ENCODE measurements around the gene CHCHD6. TPM values are rescaled to one million over a fixed set of nuclear protein-coding genes. Genes with fewer than 3 reads are reported as not detected.
A peak's percentile ranks its signal among the peaks of the same experiment; 100 is the strongest.

CHCHD6 gene
- total RNA-seq, 1 donor from 2014 or later = 17.1 TPM

GRCh38 chr3:126982471-126983175 lies 278.6 kb downstream of the CHCHD6 start, which contains the start of gene PLXNA1:
Gene PLXNA1, plus strand, starts transcription at chr3:126983115. Its CDS starts 5,479 bp downstream, at chr3:126988594.
- no peaks in the 10 kb centered on the region for H3K27me3 Mint-ChIP-seq (ENCODE audit: low read depth)
- peaks cover 36% of the 10 kb centered on the region for H3K4me1 Mint-ChIP-seq (ENCODE audit: low read depth)
- DNase-seq (ENCODE audit: low spot score) = no peak
- no peaks in the 10 kb centered on the region for H3K9me3 Mint-ChIP-seq (ENCODE audit: low read depth)
- peak; percentile 97 for TF ChIP-seq CTCF (IDR thresholded peaks at IDR 0.05)
- peak within 1 kb of the TSS; percentile 17 for H3K27ac Mint-ChIP-seq (ENCODE audit: unreplicated experiment)
- peak within 1 kb of the TSS; percentile 73 for H3K4me3 Mint-ChIP-seq (ENCODE audit: unreplicated experiment)
- no peaks in the 10 kb centered on the region for H3K36me3 Mint-ChIP-seq (ENCODE audit: low read depth)

- DNase-seq (ENCODE audit: low spot score) = no peak
- H3K27me3 Mint-ChIP-seq (ENCODE audit: low read depth) = no peaks in the 10 kb centered on the region
- peaks cover 36% of the 10 kb centered on the region for H3K4me1 Mint-ChIP-seq (ENCODE audit: low read depth)
- no peaks in the 10 kb centered on the region for H3K9me3 Mint-ChIP-seq (ENCODE audit: low read depth)
- H3K4me3 Mint-ChIP-seq (ENCODE audit: unreplicated experiment) = no peak overlapping the region
- TF ChIP-seq CTCF (IDR thresholded peaks at IDR 0.05) = no peak
- H3K27ac Mint-ChIP-seq (ENCODE audit: unreplicated experiment) = no peak overlapping the region
- H3K36me3 Mint-ChIP-seq (ENCODE audit: low read depth) = no peaks in the 10 kb centered on the region
Observed at GRCh38 chr3:126983276-126983652, 279.2 kb downstream of the CHCHD6 start.

DNA sequence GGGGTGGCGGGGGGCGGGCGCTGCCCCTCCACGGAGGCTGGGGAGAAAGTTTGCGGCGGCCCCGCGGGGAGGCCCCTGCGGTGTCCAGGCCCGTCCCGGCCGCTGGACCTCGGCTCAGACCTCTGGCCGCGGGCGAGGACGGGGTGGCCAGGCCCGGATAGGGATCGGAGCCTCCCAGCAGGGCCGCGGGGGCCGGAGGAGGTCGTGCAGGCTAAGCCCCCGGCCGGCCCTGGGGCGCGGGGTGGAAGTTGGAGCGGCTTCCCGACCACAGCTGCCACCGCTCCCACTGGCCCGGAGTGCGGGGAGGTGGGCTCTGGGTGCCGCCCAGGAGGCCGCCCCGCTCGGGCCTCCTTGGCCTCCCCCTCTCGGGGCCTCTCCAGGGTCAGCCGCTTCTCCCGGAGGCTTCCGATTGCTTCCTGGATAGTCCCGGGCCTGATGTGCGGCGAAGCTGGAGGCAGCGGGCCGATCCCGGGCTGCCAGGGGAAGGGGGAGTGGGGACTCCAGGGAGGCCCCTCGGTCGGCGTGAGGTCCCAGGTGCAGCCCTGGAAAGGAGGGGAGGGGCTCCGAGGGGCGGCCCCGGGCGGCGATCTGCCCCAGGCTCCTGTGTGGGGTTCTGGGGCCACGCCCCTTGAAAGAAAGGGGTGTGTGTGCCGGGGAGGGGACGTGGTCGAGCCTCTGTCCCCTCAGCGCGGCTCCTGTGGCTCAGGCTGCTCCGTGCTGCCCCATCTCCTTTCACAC lies 279.8 kb downstream of the CHCHD6 start:
- peaks cover 36% of the 10 kb centered on the region for H3K4me1 Mint-ChIP-seq (ENCODE audit: low read depth)
- H3K27ac Mint-ChIP-seq (ENCODE audit: unreplicated experiment) = no peak overlapping the region
- no peaks in the 10 kb centered on the region for H3K9me3 Mint-ChIP-seq (ENCODE audit: low read depth)
- no peak for DNase-seq (ENCODE audit: low spot score)
- peak overlapping the region; percentile 73 for H3K4me3 Mint-ChIP-seq (ENCODE audit: unreplicated experiment)
- no peaks in the 10 kb centered on the region for H3K36me3 Mint-ChIP-seq (ENCODE audit: low read depth)
- no peaks in the 10 kb centered on the region for H3K27me3 Mint-ChIP-seq (ENCODE audit: low read depth)
- TF ChIP-seq CTCF (IDR thresholded peaks at IDR 0.05) = no peak

- TF ChIP-seq CTCF (IDR thresholded peaks at IDR 0.05) = no peak
- H3K4me3 Mint-ChIP-seq (ENCODE audit: unreplicated experiment) = peak overlapping the region; percentile 73
- no peak overlapping the region for H3K27ac Mint-ChIP-seq (ENCODE audit: unreplicated experiment)
- DNase-seq (ENCODE audit: low spot score) = no peak
- no peaks in the 10 kb centered on the region for H3K27me3 Mint-ChIP-seq (ENCODE audit: low read depth)
- peaks cover 5% of the 10 kb centered on the region for H3K36me3 Mint-ChIP-seq (ENCODE audit: low read depth)
- H3K9me3 Mint-ChIP-seq (ENCODE audit: low read depth) = no peaks in the 10 kb centered on the region
- H3K4me1 Mint-ChIP-seq (ENCODE audit: low read depth) = peaks cover 36% of the 10 kb centered on the region
Observed at GRCh38 chr3:126984391-126985131, 280.5 kb downstream of the CHCHD6 start.

Data from chondrocyte (in vitro differentiated cells).